Measurements from ENCODE around the gene PSMA5.

The PSMA5 gene

GRCh38 chr1:109472779-109473178 is 46.5 kb upstream of the PSMA5 start:
- Histone ChIP-seq H3K27ac (ENCODE audit: low read depth, low read length) (no peak overlapping the region), H3K4me3 (ENCODE audit: low read depth, low read length) (no peak overlapping the region), H2AK5ac (ENCODE audit: low read length) (no peak overlapping the region), H4K91ac (ENCODE audit: low read depth, low read length) (no peak overlapping the region), H2BK12ac (ENCODE audit: low read length) (no peak overlapping the region), H3K9me3 (ENCODE audit: insufficient read depth, low read depth, low read length) (no peaks in the 10 kb centered on the region), H2BK120ac (ENCODE audit: insufficient read depth, low read length, poor library complexity) (no peak overlapping the region), H3K9ac (ENCODE audit: low read length) (no peak overlapping the region), H3K4ac (ENCODE audit: low read depth, low read length) (no peak overlapping the region), H3K4me1 (ENCODE audit: control insufficient read depth in 1 of 2, insufficient read depth in 2 of 2, low read length in 2 of 2) (no peaks in the 10 kb centered on the region), H2AFZ (ENCODE audit: insufficient read depth, low read length, poor library complexity) (no peak overlapping the region), H3K4me2 (ENCODE audit: low read length) (no peak overlapping the region), H2BK5ac (ENCODE audit: low read depth, low read length, poor library complexity) (no peak overlapping the region), H3K27me3 (ENCODE audit: insufficient read depth, low read length) (peaks cover 7% of the 10 kb centered on the region), H3K18ac (ENCODE audit: low read length) (no peak overlapping the region), H4K8ac (ENCODE audit: low read depth, low read length) (no peak overlapping the region), H4K12ac (ENCODE audit: low read depth, low read length) (no peak overlapping the region), H3K79me1 (ENCODE audit: low read length) (no peaks in the 10 kb centered on the region), H3K14ac (ENCODE audit: low read length) (no peak overlapping the region), H3K36me3 (ENCODE audit: control insufficient read depth in 1 of 2, insufficient read depth in 2 of 2, low read length in 2 of 2) (no peaks in the 10 kb centered on the region), H3K23ac (ENCODE audit: low read length) (no peak overlapping the region), H3K79me2 (ENCODE audit: control insufficient read depth, insufficient read depth, low read length, poor library complexity) (no peaks in the 10 kb centered on the region)
- WGBS (ENCODE audit: extremely low coverage, insufficient coverage, insufficient read length) = no CpG with 5 or more reads among the region's 3 CpGs
- DNase-seq = no peak

- H3K4me1 ChIP-seq (ENCODE audit: control insufficient read depth in 1 of 2, insufficient read depth in 2 of 2, low read length in 2 of 2) = peaks cover 8 to 10% of the 10 kb centered on the region in 2 experiments
- no CpG with 5 or more reads among the region's 6 CpGs for WGBS (ENCODE audit: extremely low coverage, insufficient coverage, insufficient read length)
Measured at GRCh38 chr1:109470245-109470644, 44.0 kb upstream of the PSMA5 start.

GRCh38 chr1:109468903-109469302 is 42.7 kb upstream of the PSMA5 start:
- no peaks in the 10 kb centered on the region for H3K9me3 ChIP-seq (ENCODE audit: insufficient read depth, low read depth, low read length)
- no peak overlapping the region for H4K91ac ChIP-seq (ENCODE audit: low read depth, low read length)
- DNase-seq = no peak
- no CpG with 5 or more reads among the region's 2 CpGs for WGBS (ENCODE audit: extremely low coverage, insufficient coverage, insufficient read length)
- no peak overlapping the region for H3K27ac ChIP-seq (ENCODE audit: low read depth, low read length)
- H3K79me2 ChIP-seq (ENCODE audit: control insufficient read depth, insufficient read depth, low read length, poor library complexity) = no peaks in the 10 kb centered on the region
- H3K4me1 ChIP-seq (ENCODE audit: control insufficient read depth in 1 of 2, insufficient read depth in 2 of 2, low read length in 2 of 2) = peaks cover 8 to 10% of the 10 kb centered on the region in 2 experiments
- no peak overlapping the region for H3K18ac ChIP-seq (ENCODE audit: low read length)
- no peak overlapping the region for H2BK12ac ChIP-seq (ENCODE audit: low read length)
- no peak overlapping the region for H3K4me2 ChIP-seq (ENCODE audit: low read length)
- H3K27me3 ChIP-seq (ENCODE audit: insufficient read depth, low read length) = peaks cover 34% of the 10 kb centered on the region
- no peak overlapping the region for H4K12ac ChIP-seq (ENCODE audit: low read depth, low read length)
- H2BK120ac ChIP-seq (ENCODE audit: insufficient read depth, low read length, poor library complexity) = no peak overlapping the region
- H3K79me1 ChIP-seq (ENCODE audit: low read length) = no peaks in the 10 kb centered on the region
- H3K14ac ChIP-seq (ENCODE audit: low read length) = no peak overlapping the region
- H3K9ac ChIP-seq (ENCODE audit: low read length) = no peak overlapping the region
- no peak overlapping the region for H4K8ac ChIP-seq (ENCODE audit: low read depth, low read length)
- H2BK5ac ChIP-seq (ENCODE audit: low read depth, low read length, poor library complexity) = no peak overlapping the region
- no peak overlapping the region for H3K23ac ChIP-seq (ENCODE audit: low read length)
- H3K4me3 ChIP-seq (ENCODE audit: low read depth, low read length) = no peak overlapping the region
- H2AK5ac ChIP-seq (ENCODE audit: low read length) = no peak overlapping the region
- no peak overlapping the region for H3K4ac ChIP-seq (ENCODE audit: low read depth, low read length)
- H3K36me3 ChIP-seq (ENCODE audit: control insufficient read depth in 1 of 2, insufficient read depth in 2 of 2, low read length in 2 of 2) = no peaks in the 10 kb centered on the region
- H2AFZ ChIP-seq (ENCODE audit: insufficient read depth, low read length, poor library complexity) = no peak overlapping the region

More at GRCh38 chr1:109470245-109470644, 44.0 kb upstream of the PSMA5 start:
- no peak overlapping the region for H3K9ac ChIP-seq (ENCODE audit: low read length)
- H2BK5ac ChIP-seq (ENCODE audit: low read depth, low read length, poor library complexity) = no peak overlapping the region
- no peak overlapping the region for H2BK120ac ChIP-seq (ENCODE audit: insufficient read depth, low read length, poor library complexity)
- no peaks in the 10 kb centered on the region for H3K79me2 ChIP-seq (ENCODE audit: control insufficient read depth, insufficient read depth, low read length, poor library complexity)
- peaks cover 28% of the 10 kb centered on the region for H3K27me3 ChIP-seq (ENCODE audit: insufficient read depth, low read length)
- no peak overlapping the region for H3K4me3 ChIP-seq (ENCODE audit: low read depth, low read length)
- H3K14ac ChIP-seq (ENCODE audit: low read length) = no peak overlapping the region
- no peak overlapping the region for H3K23ac ChIP-seq (ENCODE audit: low read length)
- H3K9me3 ChIP-seq (ENCODE audit: insufficient read depth, low read depth, low read length) = no peaks in the 10 kb centered on the region
- H3K36me3 ChIP-seq (ENCODE audit: control insufficient read depth in 1 of 2, insufficient read depth in 2 of 2, low read length in 2 of 2) = no peaks in the 10 kb centered on the region
- H3K4me2 ChIP-seq (ENCODE audit: low read length) = no peak overlapping the region
- H2BK12ac ChIP-seq (ENCODE audit: low read length) = no peak overlapping the region
- H3K4ac ChIP-seq (ENCODE audit: low read depth, low read length) = no peak overlapping the region
- no peak overlapping the region for H4K12ac ChIP-seq (ENCODE audit: low read depth, low read length)
- H4K91ac ChIP-seq (ENCODE audit: low read depth, low read length) = no peak overlapping the region
- no peaks in the 10 kb centered on the region for H3K79me1 ChIP-seq (ENCODE audit: low read length)
- H3K27ac ChIP-seq (ENCODE audit: low read depth, low read length) = no peak overlapping the region
- no peak overlapping the region for H4K8ac ChIP-seq (ENCODE audit: low read depth, low read length)
- no peak overlapping the region for H3K18ac ChIP-seq (ENCODE audit: low read length)
- H2AFZ ChIP-seq (ENCODE audit: insufficient read depth, low read length, poor library complexity) = no peak overlapping the region
- no peak for DNase-seq
- no peak overlapping the region for H2AK5ac ChIP-seq (ENCODE audit: low read length)

GRCh38 chr1:109468061-109468460 is 41.8 kb upstream of the PSMA5 start:
- Histone ChIP-seq H4K8ac (ENCODE audit: low read depth, low read length) (no peak overlapping the region), H2BK120ac (ENCODE audit: insufficient read depth, low read length, poor library complexity) (no peak overlapping the region), H3K9me3 (ENCODE audit: insufficient read depth, low read depth, low read length) (no peaks in the 10 kb centered on the region), H2AK5ac (ENCODE audit: low read length) (no peak overlapping the region), H3K27me3 (ENCODE audit: insufficient read depth, low read length) (peaks cover 34% of the 10 kb centered on the region), H3K4me1 (ENCODE audit: control insufficient read depth in 1 of 2, insufficient read depth in 2 of 2, low read length in 2 of 2) (peaks cover 8 to 10% of the 10 kb centered on the region in 2 experiments), H4K12ac (ENCODE audit: low read depth, low read length) (no peak overlapping the region), H3K4me3 (ENCODE audit: low read depth, low read length) (no peak overlapping the region), H2BK12ac (ENCODE audit: low read length) (no peak overlapping the region), H3K79me2 (ENCODE audit: control insufficient read depth, insufficient read depth, low read length, poor library complexity) (no peaks in the 10 kb centered on the region), H3K27ac (ENCODE audit: low read depth, low read length) (no peak overlapping the region), H3K4ac (ENCODE audit: low read depth, low read length) (no peak overlapping the region), H3K23ac (ENCODE audit: low read length) (no peak overlapping the region), H3K36me3 (ENCODE audit: control insufficient read depth in 1 of 2, insufficient read depth in 2 of 2, low read length in 2 of 2) (no peaks in the 10 kb centered on the region), H3K18ac (ENCODE audit: low read length) (no peak overlapping the region), H2AFZ (ENCODE audit: insufficient read depth, low read length, poor library complexity) (no peak overlapping the region), H4K91ac (ENCODE audit: low read depth, low read length) (no peak overlapping the region), H2BK5ac (ENCODE audit: low read depth, low read length, poor library complexity) (no peak overlapping the region), H3K9ac (ENCODE audit: low read length) (no peak overlapping the region), H3K14ac (ENCODE audit: low read length) (no peak overlapping the region), H3K79me1 (ENCODE audit: low read length) (no peaks in the 10 kb centered on the region), H3K4me2 (ENCODE audit: low read length) (no peak overlapping the region)
- no peak for DNase-seq
- no CpG with 5 or more reads among the region's 1 CpG for WGBS (ENCODE audit: extremely low coverage, insufficient coverage, insufficient read length)

Data from trophoblast cell (in vitro differentiated cells and primary cell).